Ovary (tissue), 9 donors: Measurements from ENCODE around the gene KRTAP4-12. TPM values are rescaled to one million over a fixed set of nuclear protein-coding genes. Genes with fewer than 3 reads are reported as not detected.
"Not testable (repeated sequence)": the region's sequence is repeated elsewhere in the genome, so short reads cannot be mapped to it uniquely, and the experiment has no call there.

Experiments
- DNase-seq, 5 donors: peaks; one replicate each; pipeline ENCODE4 v3.0.0-alpha.2; 2019 to 2020
- H3K27ac ChIP-seq, 2 donors: fragments of 200-600 bp; one replicate each; pipeline versions ENCODE4 v1.5.1 to v1.8.0; 2019 to 2022
- H3K27me3 ChIP-seq: fragments of 200-600 bp; one replicate; pipeline ENCODE4 v1.8.0; 2022
- H3K36me3 ChIP-seq: fragments of 200-600 bp; sonication (generic); one replicate; pipeline ENCODE4 v1.5.1; 2019
- H3K4me1 ChIP-seq: one replicate; pipeline ENCODE4 v1.8.1; 2013; ENCODE audit warnings: mild to moderate bottlenecking, moderate library complexity; ENCODE audit not compliant: insufficient read depth
- H3K4me3 ChIP-seq: fragments of 200-600 bp; sonication (generic); one replicate; pipeline ENCODE4 v1.5.1; 2017
- H3K9me3 ChIP-seq, 2 donors: fragments of 200-600 bp in 1 of 2; sonication (generic) in 1 of 2; one replicate each; pipeline versions ENCODE4 v1.5.1 to v1.8.1; 2013 to 2019; ENCODE audit warnings: mild to moderate bottlenecking in 1 of 2, moderate library complexity in 1 of 2
- EP300 ChIP-seq: sonication (generic); formaldehyde crosslinking; IDR thresholded peaks from one replicate; pipeline ENCODE4 v1.6.1; 2017; ENCODE audit warnings: antibody characterized with exemption
- POLR2A ChIP-seq: fragments of 450-650 bp; IDR thresholded peaks from one replicate; pipeline ENCODE4 v1.6.1; 2017; ENCODE audit warnings: antibody characterized with exemption, mild to moderate bottlenecking, moderate library complexity
- WGBS, 3 donors: extraction: QIAGEN DNeasy Blood & Tissue Kit in 1 of 3; methylation state at CpG; one replicate each; pipeline versions ENCODE4 v1.1.5 to v1.1.7; 2013 to 2017; 5-methylcytosine and 5-hydroxymethylcytosine counted together
- intact Hi-C, 4 donors: fragments of 100-400 bp; cut with DNase I; formaldehyde crosslinking; loops; one replicate each; pipeline versions ENCODE4 v1.11.0 to v1.15.1; 2022 to 2023
- polyA plus RNA-seq, 2 donors: library from polyadenylated mRNA; stranded (reverse); fragments of 200-250 nt in 1 of 2; fragments of 350-450 nt in 1 of 2; fragmentation: Illumina TruSeq in 1 of 2; extraction: RNeasy Lipid Tissue Mini Kit (QIAGEN cat#74804) in 1 of 2; gene quantifications; one replicate each; pipeline ENCODE4 v1.2.3, GENCODE V29; 2013 to 2014
- total RNA-seq, 7 donors: library from RNA; depleted of rRNA in 2 of 7; stranded (reverse); fragments of >200 nt in 2 of 7; fragmentation: NEBNext Ultra II Directional in 3 of 7; extraction: Animal tissue kit (Norgen Biotek cat#: 25700) in 3 of 7; gene quantifications; one replicate each; pipeline versions ENCODE4 v1.1.0 to v1.2.4, GENCODE V29; 2016 to 2023
- TF ChIP-seq, protein P1 (sequence below), 3 donors: fragments of 450-650 bp in 2 of 3; fragments of 200-600 bp in 1 of 3; IDR thresholded peaks; one replicate each; pipeline versions ENCODE4 v1.5.1 to v1.8.0; 2016 to 2022; ENCODE audit warnings: antibody characterized with exemption in 3 of 3, mild to moderate bottlenecking in 1 of 3
- donor health status: DM: no; HTN: no; CAD: no; lungs with moderate emphysema.
- donor health status: DM: no; HTN: no; CAD: no.
- donor health status: Bipolar disorder and iron deficiency.
- donor health status: DM: yes; HTN: yes; CAD: no.
- donor health status: DM: no; HTN: no; CAD: no.
- donor health status: DM: yes; HTN: yes; CAD: no.

KRTAP4-12 gene
- total and polyA plus RNA-seq, 9 donors: not detected

DNA sequence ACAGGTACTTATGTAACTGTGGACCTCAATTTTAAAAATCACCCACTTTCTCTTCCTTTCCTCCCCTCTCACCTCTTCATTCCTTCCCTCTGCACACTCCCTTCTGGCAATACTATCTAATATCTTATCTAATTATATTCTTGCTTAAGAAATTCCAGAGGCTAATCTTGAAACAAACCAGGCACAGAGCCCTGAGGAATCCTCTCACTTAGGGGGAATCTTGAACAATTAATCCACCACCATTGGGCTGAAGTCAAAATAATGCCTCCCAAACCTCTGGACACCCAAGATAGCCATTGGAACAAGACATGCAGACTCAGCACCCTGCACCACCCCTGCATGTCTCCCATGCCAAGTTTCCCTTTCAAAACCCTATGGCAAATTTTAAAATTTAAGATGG, 17.4 kb upstream of the KRTAP4-12 start:
- Histone ChIP-seq H3K9me3 (no peaks in the 10 kb centered on the region), H3K4me3 (no peak overlapping the region), H3K27ac (no peak overlapping the region), H3K4me1 (no peaks in the 10 kb centered on the region), H3K36me3 (no peaks in the 10 kb centered on the region), H3K27me3 (no peaks in the 10 kb centered on the region)
- intact Hi-C loops: no loop called here
- DNase-seq: no peak
- no peak for TF ChIP-seq POLR2A
- no peak for TF ChIP-seq EP300
- TF ChIP-seq, protein P1, sequence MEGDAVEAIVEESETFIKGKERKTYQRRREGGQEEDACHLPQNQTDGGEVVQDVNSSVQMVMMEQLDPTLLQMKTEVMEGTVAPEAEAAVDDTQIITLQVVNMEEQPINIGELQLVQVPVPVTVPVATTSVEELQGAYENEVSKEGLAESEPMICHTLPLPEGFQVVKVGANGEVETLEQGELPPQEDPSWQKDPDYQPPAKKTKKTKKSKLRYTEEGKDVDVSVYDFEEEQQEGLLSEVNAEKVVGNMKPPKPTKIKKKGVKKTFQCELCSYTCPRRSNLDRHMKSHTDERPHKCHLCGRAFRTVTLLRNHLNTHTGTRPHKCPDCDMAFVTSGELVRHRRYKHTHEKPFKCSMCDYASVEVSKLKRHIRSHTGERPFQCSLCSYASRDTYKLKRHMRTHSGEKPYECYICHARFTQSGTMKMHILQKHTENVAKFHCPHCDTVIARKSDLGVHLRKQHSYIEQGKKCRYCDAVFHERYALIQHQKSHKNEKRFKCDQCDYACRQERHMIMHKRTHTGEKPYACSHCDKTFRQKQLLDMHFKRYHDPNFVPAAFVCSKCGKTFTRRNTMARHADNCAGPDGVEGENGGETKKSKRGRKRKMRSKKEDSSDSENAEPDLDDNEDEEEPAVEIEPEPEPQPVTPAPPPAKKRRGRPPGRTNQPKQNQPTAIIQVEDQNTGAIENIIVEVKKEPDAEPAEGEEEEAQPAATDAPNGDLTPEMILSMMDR (IDR thresholded peaks at IDR 0.05): no peak

DNA sequence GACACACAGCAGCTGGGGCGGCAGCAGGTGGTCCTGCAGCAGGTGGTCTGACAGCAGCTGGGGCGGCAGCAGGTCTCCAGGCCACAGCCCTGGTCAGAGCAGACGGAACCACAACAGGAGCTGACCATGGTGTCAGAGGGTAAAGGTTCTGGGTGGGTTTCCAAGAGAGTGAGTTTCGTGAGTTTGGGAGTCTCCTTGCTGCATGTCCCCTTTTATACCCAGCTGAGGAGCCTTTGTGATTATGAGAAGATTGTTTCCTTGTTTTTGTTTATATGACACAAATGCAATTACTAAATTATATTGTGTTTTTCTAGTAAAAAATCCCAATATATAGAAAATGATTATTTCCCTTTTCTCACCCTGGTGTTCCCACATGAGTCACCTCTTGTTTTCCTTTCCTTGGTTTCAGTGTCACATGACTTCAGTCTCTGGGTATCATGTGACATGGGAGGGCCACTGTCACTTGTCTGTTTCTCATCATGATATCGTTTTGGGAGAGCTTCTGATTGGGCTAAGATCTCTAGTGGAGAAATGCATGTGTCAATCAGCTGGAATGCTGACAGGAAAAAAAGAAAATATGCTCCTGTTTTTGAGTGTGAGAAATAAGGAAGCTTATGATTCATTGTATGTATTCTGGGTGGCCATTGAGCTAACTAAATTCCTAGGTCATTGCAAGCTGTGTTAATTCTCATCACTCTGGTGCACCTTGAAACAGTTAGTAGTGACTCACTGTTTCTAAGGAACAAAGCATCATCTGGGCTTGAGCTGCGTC, 16.6 kb upstream of the KRTAP4-12 start, which contains the start of gene KRTAP4-6:
Gene KRTAP4-6 (minus strand): TSS at position 185 of the 772 bp plus-strand sequence. CDS start 57 bp downstream, at position 128.
- intact Hi-C loops: no loop called here
- no peak for DNase-seq
- H3K27ac ChIP-seq: no peak within 1 kb of the TSS
- H3K36me3 ChIP-seq: no peaks in the 10 kb centered on the region
- no peaks in the 10 kb centered on the region for H3K4me1 ChIP-seq
- H3K4me3 ChIP-seq: no peak within 1 kb of the TSS
- no peaks in the 10 kb centered on the region for H3K9me3 ChIP-seq
- 81 to 88% (median 86%) methylated on average over 6 of the region's 6 CpGs for WGBS, 3 donors
- H3K27me3 ChIP-seq: no peaks in the 10 kb centered on the region
- TF ChIP-seq POLR2A: no peak
- no peak for TF ChIP-seq EP300
- TF ChIP-seq, protein P1 (IDR thresholded peaks at IDR 0.05): no peak

DNA sequence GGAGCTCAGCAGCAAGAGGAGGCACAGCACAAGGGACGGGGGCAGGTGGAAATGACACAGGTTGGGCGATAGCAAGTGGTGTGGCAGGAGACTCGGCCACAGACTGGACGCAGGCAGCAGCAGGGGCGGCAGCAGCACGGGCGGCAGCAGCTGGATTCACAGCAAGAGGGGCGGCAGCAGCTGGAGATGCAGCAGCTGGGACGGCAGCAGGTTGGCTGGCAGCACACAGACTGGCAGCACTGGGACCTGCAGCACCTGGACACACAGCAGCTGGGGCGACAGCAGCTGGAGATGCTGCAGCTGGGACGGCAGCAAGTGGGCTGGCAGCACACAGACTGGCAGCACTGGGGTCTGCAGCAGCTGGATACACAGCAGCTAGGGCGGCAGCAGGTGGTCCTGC, 15.9 kb upstream of the KRTAP4-12 start:
- 85 to 91% (median 89%) methylated on average over 12 of the region's 12 CpGs for WGBS, 3 donors
- intact Hi-C loops, DNase-seq, H3K4me3 ChIP-seq, H3K27ac ChIP-seq, H3K9me3 ChIP-seq, H3K4me1 ChIP-seq, H3K36me3 ChIP-seq, H3K27me3 ChIP-seq: not testable (repeated sequence)

DNA sequence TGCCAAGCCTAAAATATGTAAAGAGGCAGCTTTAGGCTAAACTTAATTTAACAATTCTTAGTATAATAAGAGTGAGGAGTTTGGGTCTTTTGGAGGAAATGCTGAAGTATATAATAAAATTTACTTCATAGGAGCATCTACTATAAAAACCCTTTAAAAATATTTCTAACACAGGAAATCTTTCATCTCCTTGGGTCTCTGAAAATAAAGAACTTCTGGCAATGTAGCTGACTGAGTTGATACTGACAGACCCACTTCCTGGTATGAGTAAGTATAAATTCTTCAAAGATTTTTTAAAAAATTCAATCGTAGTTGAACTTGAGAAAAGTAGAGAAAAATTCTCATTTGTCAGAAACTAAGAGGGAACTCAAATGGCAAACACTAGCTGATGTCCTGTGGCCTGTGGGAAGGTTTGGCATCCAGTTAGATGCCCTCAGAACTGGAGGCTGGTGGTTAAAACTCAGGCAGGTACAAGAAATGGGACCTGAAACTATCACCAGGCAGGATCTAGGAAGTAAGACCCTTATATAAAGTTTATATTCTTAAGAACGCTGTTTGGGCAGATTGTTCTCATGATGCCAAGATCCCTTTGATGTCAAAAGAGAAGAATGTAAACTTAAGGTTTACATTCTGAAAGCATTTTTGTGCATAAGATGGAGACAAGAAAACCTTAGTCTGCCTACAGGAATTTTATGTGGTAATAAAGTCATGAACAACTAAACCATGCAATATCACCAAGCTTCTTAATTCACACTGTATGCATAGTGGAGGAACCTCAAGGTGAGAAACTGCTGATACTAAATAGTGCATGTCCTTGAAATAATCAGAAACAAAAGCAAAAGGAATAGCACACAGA, 10.1 kb upstream of the KRTAP4-12 start:
- no peak overlapping the region for H3K4me3 ChIP-seq
- intact Hi-C loops: no loop called here
- no peaks in the 10 kb centered on the region for H3K36me3 ChIP-seq
- no peak for DNase-seq
- 40 to 63% (median 46%) methylated on average over 2 of the region's 2 CpGs for WGBS, 3 donors
- no peaks in the 10 kb centered on the region for H3K27me3 ChIP-seq
- no peaks in the 10 kb centered on the region for H3K9me3 ChIP-seq
- H3K27ac ChIP-seq: no peak overlapping the region
- H3K4me1 ChIP-seq: no peaks in the 10 kb centered on the region
- TF ChIP-seq EP300 (no peak), POLR2A (no peak)
- TF ChIP-seq, protein P1 (IDR thresholded peaks at IDR 0.05): no peak
